A673 (cell line): ENCODE results near the gene SV2C.

Source experiments
- EZH2 ChIP-seq: fragments of 200-600 bp; sonication (generic); IDR thresholded peaks from 2 replicates; pipeline ENCODE4 v1.6.1; 2017; ENCODE audit warnings: borderline replicate concordance, low read depth, mild to moderate bottlenecking, mixed read lengths, antibody characterized with exemption, low read length; ENCODE audit not compliant: poor library complexity, severe bottlenecking
- TF ChIP-seq, protein P1 (sequence below): fragments of 300-800, 200-600 bp; sonication (generic); conservative IDR thresholded peaks from 2 replicates; pipeline ENCODE4 v1.5.1; 2017; ENCODE audit warnings: low read depth, mild to moderate bottlenecking, antibody characterized with exemption, low read length, moderate library complexity, mixed read lengths

DNA sequence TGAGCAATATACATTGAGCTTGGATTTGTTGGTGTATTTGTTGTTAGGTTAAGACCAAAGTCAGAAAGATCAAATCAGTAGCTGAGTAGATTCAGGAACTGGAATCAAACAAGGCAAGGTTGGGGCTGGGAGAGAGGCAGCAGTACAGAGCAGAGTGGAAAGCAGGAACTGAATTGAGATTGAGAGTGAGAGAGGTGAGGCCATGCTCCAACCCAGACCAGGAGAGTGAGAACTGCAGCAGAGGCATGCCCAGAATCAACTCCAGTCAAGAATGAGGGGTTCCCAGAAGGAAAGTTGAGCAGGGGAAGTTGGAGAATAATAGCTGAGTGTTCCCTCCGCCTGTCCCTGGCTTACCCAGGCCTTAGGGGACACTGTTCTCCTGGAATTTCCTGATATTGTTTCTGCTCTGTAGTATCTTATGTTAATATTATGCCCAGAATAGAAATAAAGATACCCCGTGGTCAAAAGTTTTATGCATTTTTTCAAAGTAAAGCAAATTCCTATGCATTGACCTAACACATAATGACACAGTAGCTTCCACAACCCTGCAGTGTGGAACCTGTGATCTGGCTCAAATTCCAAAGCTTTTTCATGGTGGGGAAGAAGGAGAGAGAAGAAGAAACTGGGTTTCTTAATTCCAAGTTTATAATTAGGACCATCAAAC lies 82.7 kb downstream of the SV2C start:
- TF ChIP-seq, protein P1, sequence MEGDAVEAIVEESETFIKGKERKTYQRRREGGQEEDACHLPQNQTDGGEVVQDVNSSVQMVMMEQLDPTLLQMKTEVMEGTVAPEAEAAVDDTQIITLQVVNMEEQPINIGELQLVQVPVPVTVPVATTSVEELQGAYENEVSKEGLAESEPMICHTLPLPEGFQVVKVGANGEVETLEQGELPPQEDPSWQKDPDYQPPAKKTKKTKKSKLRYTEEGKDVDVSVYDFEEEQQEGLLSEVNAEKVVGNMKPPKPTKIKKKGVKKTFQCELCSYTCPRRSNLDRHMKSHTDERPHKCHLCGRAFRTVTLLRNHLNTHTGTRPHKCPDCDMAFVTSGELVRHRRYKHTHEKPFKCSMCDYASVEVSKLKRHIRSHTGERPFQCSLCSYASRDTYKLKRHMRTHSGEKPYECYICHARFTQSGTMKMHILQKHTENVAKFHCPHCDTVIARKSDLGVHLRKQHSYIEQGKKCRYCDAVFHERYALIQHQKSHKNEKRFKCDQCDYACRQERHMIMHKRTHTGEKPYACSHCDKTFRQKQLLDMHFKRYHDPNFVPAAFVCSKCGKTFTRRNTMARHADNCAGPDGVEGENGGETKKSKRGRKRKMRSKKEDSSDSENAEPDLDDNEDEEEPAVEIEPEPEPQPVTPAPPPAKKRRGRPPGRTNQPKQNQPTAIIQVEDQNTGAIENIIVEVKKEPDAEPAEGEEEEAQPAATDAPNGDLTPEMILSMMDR = no peak
- TF ChIP-seq EZH2 = no peak
